Esophagus squamous epithelium (tissue), 5 donors: ENCODE results near the gene ADGRG2. TPM values are rescaled to one million over a fixed set of nuclear protein-coding genes. Genes with fewer than 3 reads are reported as not detected.
A peak's percentile ranks its signal among the peaks of the same experiment; 100 is the strongest.

Experiments used
- DNase-seq: peaks from one replicate; lab custom pipeline; 2025; lab: John Stamatoyannopoulos, UW
- H3K27ac ChIP-seq, 4 donors: fragments of 200-600 bp; sonication (generic); one replicate each; pipeline ENCODE4 v1.5.1; 2016 to 2019; ENCODE audit warnings: mild to moderate bottlenecking in 1 of 4
- H3K27me3 ChIP-seq, 4 donors: fragments of 200-600 bp; sonication (generic); 1 replicate in 3 of 4; 2 replicates in 1 of 4; pipeline versions ENCODE4 v1.5.1 to v1.6.0; 2017 to 2021; ENCODE audit warnings: antibody characterized with exemption in 1 of 4
- H3K36me3 ChIP-seq, 3 donors: fragments of 200-600 bp; sonication (generic); one replicate each; pipeline ENCODE4 v1.5.1; 2016 to 2019
- H3K4me1 ChIP-seq, 3 donors: fragments of 200-600 bp; sonication (generic); one replicate each; pipeline ENCODE4 v1.5.1; 2017 to 2019
- H3K4me3 ChIP-seq, 4 donors: fragments of 200-600 bp; sonication (generic); 1 replicate in 3 of 4; 2 replicates in 1 of 4; pipeline ENCODE4 v1.5.1; 2016 to 2019; ENCODE audit warnings: mild to moderate bottlenecking in 2 of 4, moderate library complexity in 1 of 4
- H3K9me3 ChIP-seq, 3 donors: fragments of 200-600 bp; sonication (generic); one replicate each; pipeline ENCODE4 v1.5.1; 2016 to 2019
- POLR2A ChIP-seq, 4 donors: fragments of 450-650 bp; IDR thresholded peaks; one replicate each; pipeline ENCODE4 v1.6.1; 2017; ENCODE audit warnings: antibody characterized with exemption in 4 of 4, mild to moderate bottlenecking in 4 of 4, moderate library complexity in 3 of 4
- WGBS, 2 donors: methylation state at CpG; one replicate each; pipeline ENCODE4 v1.1.5; 2018; 5-methylcytosine and 5-hydroxymethylcytosine counted together
- intact Hi-C: fragments of 100-400 bp; cut with DNase I; formaldehyde crosslinking; loops from one replicate; pipeline ENCODE4 v1.15.0; 2022
- total RNA-seq, 4 donors: library from RNA; depleted of rRNA; stranded (reverse); fragments of >200 nt; gene quantifications; one replicate each; pipeline ENCODE4 v1.1.0, GENCODE V29; 2016
- TF ChIP-seq, protein P1 (sequence below), 6 experiments: fragments of 450-650 bp in 4 of 6; fragments of 200-600 bp in 2 of 6; sonication (generic) in 2 of 6; IDR thresholded peaks; one replicate each; pipeline ENCODE4 v1.5.1; 2016 to 2019; ENCODE audit warnings: antibody characterized with exemption in 6 of 6, mild to moderate bottlenecking in 4 of 6, moderate library complexity in 4 of 6
- donor health status: DM: yes; HTN: yes; CAD: no.

ADGRG2 gene
- total RNA-seq, 4 donors from 2014 or later, result 0.15 to 1.1 (median 0.56) TPM

DNA sequence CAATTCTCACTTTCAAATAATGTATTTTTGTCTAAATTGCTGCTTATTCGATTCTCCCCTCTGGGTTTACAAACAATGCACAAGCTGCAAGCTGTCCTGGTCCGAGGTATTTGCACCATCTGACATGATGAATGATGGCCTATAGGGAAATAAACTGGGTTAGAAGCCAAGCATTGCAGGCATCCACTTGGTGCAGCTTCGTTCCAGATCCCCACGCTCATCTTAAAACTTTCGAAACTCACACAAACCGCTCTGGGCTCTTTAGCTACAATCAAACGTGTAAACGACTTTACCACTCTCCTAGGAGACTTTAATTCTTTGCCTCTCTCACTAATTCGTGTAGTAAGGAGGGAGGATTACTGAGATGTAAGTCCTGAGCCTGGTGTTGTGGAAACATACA is 157.4 kb downstream of the ADGRG2 start:
- no peak overlapping the region for H3K4me3 ChIP-seq
- no peaks in the 10 kb centered on the region for H3K36me3 ChIP-seq
- H3K9me3 ChIP-seq, result no peaks in the 10 kb centered on the region
- H3K27ac ChIP-seq, result no peak overlapping the region
- intact Hi-C loops, result no loop called here
- TF ChIP-seq, protein P1, sequence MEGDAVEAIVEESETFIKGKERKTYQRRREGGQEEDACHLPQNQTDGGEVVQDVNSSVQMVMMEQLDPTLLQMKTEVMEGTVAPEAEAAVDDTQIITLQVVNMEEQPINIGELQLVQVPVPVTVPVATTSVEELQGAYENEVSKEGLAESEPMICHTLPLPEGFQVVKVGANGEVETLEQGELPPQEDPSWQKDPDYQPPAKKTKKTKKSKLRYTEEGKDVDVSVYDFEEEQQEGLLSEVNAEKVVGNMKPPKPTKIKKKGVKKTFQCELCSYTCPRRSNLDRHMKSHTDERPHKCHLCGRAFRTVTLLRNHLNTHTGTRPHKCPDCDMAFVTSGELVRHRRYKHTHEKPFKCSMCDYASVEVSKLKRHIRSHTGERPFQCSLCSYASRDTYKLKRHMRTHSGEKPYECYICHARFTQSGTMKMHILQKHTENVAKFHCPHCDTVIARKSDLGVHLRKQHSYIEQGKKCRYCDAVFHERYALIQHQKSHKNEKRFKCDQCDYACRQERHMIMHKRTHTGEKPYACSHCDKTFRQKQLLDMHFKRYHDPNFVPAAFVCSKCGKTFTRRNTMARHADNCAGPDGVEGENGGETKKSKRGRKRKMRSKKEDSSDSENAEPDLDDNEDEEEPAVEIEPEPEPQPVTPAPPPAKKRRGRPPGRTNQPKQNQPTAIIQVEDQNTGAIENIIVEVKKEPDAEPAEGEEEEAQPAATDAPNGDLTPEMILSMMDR (IDR thresholded peaks at IDR 0.05), result no peak
- TF ChIP-seq POLR2A (IDR thresholded peaks at IDR 0.05), result no peak
- no peaks in the 10 kb centered on the region for H3K27me3 ChIP-seq
- WGBS, 2 donors, result 25 to 49% methylated on average over 8 to 9 of the region's 9 CpGs
- H3K4me1 ChIP-seq, result peaks cover 0 to 16% (median 0%) of the 10 kb centered on the region in 3 donors
- DNase-seq, result no peak

DNA sequence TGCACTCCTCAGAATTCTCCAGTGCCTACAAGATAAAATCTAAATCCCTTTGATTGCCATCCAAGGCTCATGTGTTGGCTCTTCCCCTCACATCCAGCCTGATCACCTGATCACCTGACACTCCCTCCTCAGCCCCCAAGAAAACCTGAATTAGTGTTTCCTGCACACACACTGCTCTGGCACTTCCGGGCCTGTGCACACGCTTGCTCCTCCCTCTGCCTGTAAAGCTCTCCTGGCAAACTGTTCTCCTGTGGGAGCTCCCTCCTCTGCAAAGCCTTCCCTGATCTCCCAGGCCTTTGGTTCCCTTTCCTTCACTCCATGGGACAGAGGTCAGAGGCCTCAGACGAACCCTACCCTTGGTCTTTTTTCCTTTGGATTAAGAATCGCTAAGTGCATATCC is 158.2 kb downstream of the ADGRG2 start:
- Histone ChIP-seq H3K27me3 (no peaks in the 10 kb centered on the region), H3K4me1 (peaks cover 0 to 16% (median 0%) of the 10 kb centered on the region in 3 donors), H3K27ac (no peak overlapping the region), H3K4me3 (no peak overlapping the region), H3K36me3 (no peaks in the 10 kb centered on the region), H3K9me3 (no peaks in the 10 kb centered on the region)
- no peak for DNase-seq
- 38 to 56% methylated on average over 4 of the region's 4 CpGs for WGBS, 2 donors
- intact Hi-C loops, result no loop called here
- TF ChIP-seq POLR2A (IDR thresholded peaks at IDR 0.05), result no peak
- TF ChIP-seq, protein P1 (IDR thresholded peaks at IDR 0.05), result no peak

DNA sequence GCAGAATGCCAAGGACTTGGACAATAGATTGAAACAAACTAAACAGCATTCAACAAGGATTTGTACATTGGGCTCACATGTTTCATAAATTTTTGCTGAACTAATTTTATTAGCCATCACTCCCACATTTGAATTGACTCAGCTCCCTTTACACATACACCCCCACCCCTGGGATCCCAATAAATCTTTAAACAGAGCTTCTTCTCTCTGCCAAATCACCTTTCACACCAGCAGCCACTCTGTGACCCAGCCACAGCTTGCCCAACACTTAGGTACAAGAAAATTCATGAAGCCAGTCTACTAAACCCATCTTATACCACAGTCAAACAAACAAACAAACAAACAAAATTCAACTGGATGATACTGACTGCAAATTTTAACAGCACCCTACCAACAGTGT is 159.9 kb downstream of the ADGRG2 start:
- intact Hi-C loops, result no loop called here
- no peak overlapping the region for H3K4me3 ChIP-seq
- no peaks in the 10 kb centered on the region for H3K27me3 ChIP-seq
- no peaks in the 10 kb centered on the region for H3K36me3 ChIP-seq
- peak overlapping the region in 1 of 4 donors; percentile 13 for H3K27ac ChIP-seq
- no peaks in the 10 kb centered on the region for H3K9me3 ChIP-seq
- TF ChIP-seq POLR2A (IDR thresholded peaks at IDR 0.05), result no peak
- TF ChIP-seq, protein P1 (IDR thresholded peaks at IDR 0.05), result no peak
- DNase-seq, result no peak
- peaks cover 0 to 16% (median 0%) of the 10 kb centered on the region in 3 donors for H3K4me1 ChIP-seq

DNA sequence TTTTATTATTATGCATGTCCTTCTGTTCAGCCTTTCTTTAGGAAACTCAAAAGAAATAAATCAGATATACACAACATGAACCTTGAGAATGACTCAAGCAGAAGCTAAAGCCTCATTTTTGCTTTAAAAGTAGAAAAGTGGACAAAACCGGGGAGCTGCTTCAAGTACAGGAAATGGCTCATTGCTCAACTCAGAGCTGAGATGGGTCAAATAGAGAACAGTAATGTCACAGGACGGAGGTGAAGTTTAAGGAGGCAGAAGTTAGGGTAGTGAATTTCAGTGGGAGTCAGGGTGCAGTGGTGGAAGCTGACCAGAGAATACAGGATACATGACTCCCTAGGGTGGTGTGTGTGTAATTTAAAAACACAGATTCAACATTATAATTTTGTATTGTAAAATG is 160.6 kb downstream of the ADGRG2 start:
- intact Hi-C loops, result no loop called here
- H3K36me3 ChIP-seq, result no peaks in the 10 kb centered on the region
- no peaks in the 10 kb centered on the region for H3K27me3 ChIP-seq
- H3K4me3 ChIP-seq, result no peak overlapping the region
- no peak for DNase-seq
- H3K4me1 ChIP-seq, result peaks cover 0 to 16% (median 0%) of the 10 kb centered on the region in 3 donors
- WGBS, 2 donors, result 28 to 42% methylated on average over 2 of the region's 2 CpGs
- H3K27ac ChIP-seq, result no peak overlapping the region
- H3K9me3 ChIP-seq, result no peaks in the 10 kb centered on the region
- no peak for TF ChIP-seq POLR2A (IDR thresholded peaks at IDR 0.05)
- TF ChIP-seq, protein P1 (IDR thresholded peaks at IDR 0.05), result no peak

DNA sequence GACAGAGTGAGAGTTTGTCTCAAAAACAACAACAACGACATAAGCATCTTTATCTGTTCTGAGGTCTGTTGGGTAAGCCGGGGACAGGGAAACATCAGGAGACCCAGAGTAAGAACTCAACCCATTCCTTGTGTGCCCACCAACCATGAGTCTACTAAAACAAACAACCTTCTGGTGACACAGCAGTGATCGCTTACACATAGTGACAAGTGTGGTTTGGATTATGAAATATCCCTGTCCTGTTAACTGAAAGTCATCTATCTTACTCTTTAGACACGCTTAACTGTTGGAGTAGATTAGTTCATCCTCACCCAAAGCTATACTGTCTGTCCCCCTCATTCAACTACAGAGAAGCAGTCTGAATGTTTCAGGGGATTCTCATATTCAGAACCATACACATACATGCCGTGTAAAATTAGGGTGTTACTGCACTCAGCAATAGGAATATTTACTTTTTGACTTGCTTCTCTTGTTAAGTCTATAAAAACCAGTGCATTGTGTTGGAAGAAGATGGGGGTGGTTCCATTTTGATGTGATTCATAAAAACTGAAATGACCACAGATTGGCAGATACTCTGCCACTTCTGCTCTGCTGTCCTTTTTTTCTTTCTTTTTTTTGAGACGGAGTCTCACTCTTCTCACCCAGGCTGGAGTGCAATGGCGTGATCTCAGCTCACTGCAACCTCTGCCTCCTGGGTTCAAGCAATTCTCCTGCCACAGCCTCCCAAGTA is 165.8 kb downstream of the ADGRG2 start:
- WGBS, 2 donors, result 83 to 88% methylated on average over 4 to 7 of the region's 7 CpGs
- no peak for TF ChIP-seq POLR2A (IDR thresholded peaks at IDR 0.05)
- TF ChIP-seq, protein P1 (IDR thresholded peaks at IDR 0.05), result no peak
- no peak overlapping the region for H3K27ac ChIP-seq
- no peaks in the 10 kb centered on the region for H3K27me3 ChIP-seq
- no peak for DNase-seq
- H3K36me3 ChIP-seq, result peaks cover 0 to 5% (median 0%) of the 10 kb centered on the region in 3 donors
- H3K9me3 ChIP-seq, result no peaks in the 10 kb centered on the region
- no peaks in the 10 kb centered on the region for H3K4me1 ChIP-seq
- H3K4me3 ChIP-seq, result no peak overlapping the region
- intact Hi-C loops, result no loop called here
